Activated naive CD8-positive, alpha-beta T cell treated with anti-CD3 and anti-CD28 coated beads, Interleukin-2, amount 10 ng/mL, durations not matched to agents 7 days and 5 days (primary cell): ENCODE results near the gene KRTAP10-1. TPM values are rescaled to one million over a fixed set of nuclear protein-coding genes. Genes with fewer than 3 reads are reported as not detected.
A peak's percentile ranks its signal among the peaks of the same experiment; 100 is the strongest.

Experiments used
- ATAC-seq: fragments of 150-1000 bp; cut with Tn5 transposase; one replicate; pipeline ENCODE4 v1.10.0; 2021; ENCODE audit warnings: low read depth, moderate library complexity
- POLR2A ChIA-PET: fragments of 350-600 bp; sonication (Branson Sonifier 250); formaldehyde crosslinking; loops from one replicate; lab custom pipeline; 2021; ENCODE audit warnings: antibody characterized with exemption; lab: Charles Lee
- DNase-seq: peaks from one replicate; pipeline ENCODE4 v3.0.0; 2021
- H3K27ac Mint-ChIP-seq: one replicate; pipeline ENCODE4 v1.8.0; 2022; ENCODE audit warnings: mild to moderate bottlenecking, mixed read lengths
- H3K27me3 Mint-ChIP-seq: one replicate; pipeline ENCODE4 v1.8.0; 2022; ENCODE audit warnings: mild to moderate bottlenecking, moderate library complexity, mixed read lengths
- H3K36me3 Mint-ChIP-seq: one replicate; pipeline ENCODE4 v1.8.0; 2021; ENCODE audit warnings: mild to moderate bottlenecking, mixed read lengths
- H3K4me1 Mint-ChIP-seq: one replicate; pipeline ENCODE4 v1.8.0; 2021; ENCODE audit warnings: mixed read lengths
- H3K4me3 Mint-ChIP-seq: one replicate; pipeline ENCODE4 v1.8.0; 2022; ENCODE audit warnings: mild to moderate bottlenecking, moderate library complexity, mixed read lengths
- H3K9me3 Mint-ChIP-seq: one replicate; pipeline ENCODE4 v1.8.0; 2021; ENCODE audit warnings: mixed read lengths
- total RNA-seq, 2 experiments: library from RNA; stranded (reverse); gene quantifications; one replicate each; pipeline ENCODE4 v1.2.3, GENCODE V29; 2021

The KRTAP10-1 gene
- total RNA-seq, 2 experiments from 2014 or later = not detected

DNA sequence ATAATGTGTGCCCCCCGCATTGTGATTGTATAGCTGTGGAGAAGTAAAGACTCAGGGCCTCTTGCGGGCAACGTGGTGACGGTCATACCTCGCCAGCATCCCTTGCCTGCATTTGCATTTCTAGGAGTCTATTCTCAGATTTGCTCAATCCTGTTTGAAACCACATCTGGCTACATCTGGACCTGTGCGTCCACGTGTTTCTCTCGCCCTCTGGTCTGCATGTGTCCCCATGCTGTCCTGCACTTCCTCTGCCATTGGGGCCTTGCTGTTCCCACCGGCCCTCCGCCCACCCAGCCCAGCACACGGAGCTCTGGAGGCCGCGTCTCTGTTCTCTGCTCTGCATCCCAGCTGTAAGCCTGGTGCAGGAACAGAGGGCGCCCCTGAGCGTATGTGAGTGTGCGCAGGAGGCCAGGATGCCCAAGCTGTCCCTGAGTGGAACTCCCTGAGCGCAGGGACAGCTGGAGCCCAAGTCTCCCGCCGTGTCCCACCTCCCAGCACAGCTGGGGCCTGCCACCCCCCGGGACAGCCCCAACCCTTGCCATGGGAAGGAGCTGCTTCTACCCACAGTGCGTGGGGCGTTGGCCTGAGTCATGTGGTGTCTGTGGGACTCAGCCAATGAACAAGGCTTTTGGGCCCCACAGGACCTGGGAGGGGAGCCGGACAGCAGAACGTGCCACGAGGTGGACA is 9.7 kb upstream of the KRTAP10-1 start:
- DNase-seq = no peak
- H3K36me3 Mint-ChIP-seq = peaks cover 17% of the 10 kb centered on the region
- peaks cover 5% of the 10 kb centered on the region for H3K27me3 Mint-ChIP-seq
- H3K4me1 Mint-ChIP-seq = peaks cover 15% of the 10 kb centered on the region
- POLR2A ChIA-PET = no interaction called here
- H3K27ac Mint-ChIP-seq = no peak overlapping the region
- H3K9me3 Mint-ChIP-seq = peaks cover 22% of the 10 kb centered on the region
- ATAC-seq = no peak
- no peak overlapping the region for H3K4me3 Mint-ChIP-seq

DNA sequence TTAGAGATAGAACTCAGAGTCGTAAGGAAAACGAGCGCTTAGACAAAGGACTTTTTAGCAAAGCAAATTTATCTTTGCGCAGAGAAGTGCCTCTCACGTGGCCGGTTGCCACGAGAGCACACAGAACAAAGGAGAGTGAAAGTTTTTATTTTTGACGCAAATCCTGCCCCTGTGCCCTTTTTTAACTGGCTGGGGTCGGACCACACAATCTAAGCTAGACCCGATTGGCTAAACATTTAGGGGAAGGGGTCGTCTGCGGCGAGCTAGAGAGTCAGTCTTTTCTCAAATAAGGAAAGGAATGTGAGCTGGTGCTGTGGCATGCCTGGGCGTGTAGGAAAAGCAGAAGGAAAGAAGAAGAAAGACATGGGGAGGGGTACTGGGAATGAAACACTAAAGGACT is 8.9 kb upstream of the KRTAP10-1 start:
- Mint-ChIP-seq H3K4me1 (peaks cover 15% of the 10 kb centered on the region), H3K9me3 (peaks cover 24% of the 10 kb centered on the region), H3K27ac (peak overlapping the region; percentile 53), H3K36me3 (peaks cover 17% of the 10 kb centered on the region), H3K27me3 (peaks cover 5% of the 10 kb centered on the region), H3K4me3 (no peak overlapping the region)
- ATAC-seq (no peak), DNase-seq (no peak)
- POLR2A ChIA-PET = no interaction called here

GRCh38 chr21:44548381-44548780 is 8.4 kb upstream of the KRTAP10-1 start:
- no peak overlapping the region for H3K4me3 Mint-ChIP-seq

GRCh38 chr21:44547656-44548331 is 7.8 kb upstream of the KRTAP10-1 start:
- Mint-ChIP-seq H3K4me1 (peaks cover 15% of the 10 kb centered on the region), H3K27me3 (no peaks in the 10 kb centered on the region), H3K4me3 (peak overlapping the region; percentile 64), H3K36me3 (peaks cover 17% of the 10 kb centered on the region), H3K27ac (peak overlapping the region; percentile 80), H3K9me3 (peaks cover 21% of the 10 kb centered on the region)
- DNase-seq = peak; percentile 47
- POLR2A ChIA-PET = interaction anchor here (0.9 to 1.4 kb wide), 3 partner anchors 71 to 110 kb away, joined by 3 to 6 read pairs (median 5); partner anchors contain the start of gene KRTAP12-3
- peak; percentile 89 for ATAC-seq

More at GRCh38 chr21:44548381-44548780, 8.4 kb upstream of the KRTAP10-1 start:
- Mint-ChIP-seq H3K27me3 (peaks cover 5% of the 10 kb centered on the region), H3K4me1 (peaks cover 15% of the 10 kb centered on the region), H3K36me3 (peaks cover 17% of the 10 kb centered on the region), H3K27ac (no peak overlapping the region), H3K9me3 (peaks cover 24% of the 10 kb centered on the region)
- no peak for ATAC-seq
- POLR2A ChIA-PET = interaction anchor here (0.9 to 1.4 kb wide), 2 partner anchors 71 to 80 kb away, joined by 3 to 5 read pairs; no protein-coding TSS in a partner anchor
- DNase-seq = no peak

GRCh38 chr21:44544566-44544965 is 4.6 kb upstream of the KRTAP10-1 start:
- Mint-ChIP-seq H3K4me3 (no peak overlapping the region), H3K36me3 (peaks cover 17% of the 10 kb centered on the region), H3K9me3 (peaks cover 24% of the 10 kb centered on the region), H3K27ac (no peak overlapping the region), H3K27me3 (no peaks in the 10 kb centered on the region), H3K4me1 (peaks cover 15% of the 10 kb centered on the region)
- POLR2A ChIA-PET = no interaction called here
- no peak for DNase-seq
- ATAC-seq = no peak

GRCh38 chr21:44542716-44543115 is 2.7 kb upstream of the KRTAP10-1 start:
- Mint-ChIP-seq H3K4me3 (no peak overlapping the region), H3K4me1 (peaks cover 6% of the 10 kb centered on the region), H3K9me3 (peaks cover 20% of the 10 kb centered on the region), H3K36me3 (peaks cover 13% of the 10 kb centered on the region), H3K27me3 (no peaks in the 10 kb centered on the region), H3K27ac (no peak overlapping the region)
- ATAC-seq (no peak), DNase-seq (no peak)
- POLR2A ChIA-PET = no interaction called here

DNA sequence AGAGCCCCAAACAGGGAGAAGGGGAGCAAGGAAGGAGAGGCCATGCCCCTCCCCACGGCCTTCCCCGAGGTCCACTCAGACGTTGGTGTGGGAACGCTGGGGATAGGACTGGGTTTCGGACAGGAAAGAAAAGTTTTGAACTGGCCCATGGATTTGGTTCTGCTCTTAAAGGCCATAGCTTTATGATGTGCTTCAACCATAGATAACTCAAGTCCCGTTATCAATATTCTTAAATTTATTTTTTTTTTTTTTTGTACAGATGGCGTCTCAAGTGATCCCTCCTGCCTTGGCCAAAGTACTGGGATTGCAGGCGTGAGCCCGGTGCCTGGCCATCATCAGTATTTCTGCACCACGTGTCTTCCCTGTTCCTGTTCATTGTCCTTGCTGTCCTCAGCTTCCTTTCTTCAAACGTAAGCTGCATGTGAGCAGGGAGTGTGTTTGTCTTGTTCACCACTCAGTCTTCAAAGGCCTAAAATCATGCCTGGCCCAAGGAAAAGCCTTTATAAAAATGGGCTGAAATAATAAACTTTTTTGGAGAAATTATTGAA is 820 bp upstream of the KRTAP10-1 start:
- POLR2A ChIA-PET = no interaction called here
- no peak for ATAC-seq

GRCh38 chr21:44539046-44539445 is 949 bp downstream of the KRTAP10-1 start:
- no peaks in the 10 kb centered on the region for H3K36me3 Mint-ChIP-seq
- no peak overlapping the region for H3K4me3 Mint-ChIP-seq
- POLR2A ChIA-PET = no interaction called here
- H3K4me1 Mint-ChIP-seq = no peaks in the 10 kb centered on the region
- ATAC-seq (no peak), DNase-seq (no peak)
- peaks cover 3% of the 10 kb centered on the region for H3K9me3 Mint-ChIP-seq
- H3K27me3 Mint-ChIP-seq = peaks cover 4% of the 10 kb centered on the region
- H3K27ac Mint-ChIP-seq = no peak overlapping the region

More for the DNA sequence above, 820 bp upstream of the KRTAP10-1 start:
- Mint-ChIP-seq H3K36me3 (no peaks in the 10 kb centered on the region), H3K9me3 (peaks cover 6% of the 10 kb centered on the region), H3K4me3 (no peak overlapping the region), H3K27ac (no peak overlapping the region), H3K4me1 (no peaks in the 10 kb centered on the region), H3K27me3 (peaks cover 2% of the 10 kb centered on the region)
- no peak for DNase-seq

DNA sequence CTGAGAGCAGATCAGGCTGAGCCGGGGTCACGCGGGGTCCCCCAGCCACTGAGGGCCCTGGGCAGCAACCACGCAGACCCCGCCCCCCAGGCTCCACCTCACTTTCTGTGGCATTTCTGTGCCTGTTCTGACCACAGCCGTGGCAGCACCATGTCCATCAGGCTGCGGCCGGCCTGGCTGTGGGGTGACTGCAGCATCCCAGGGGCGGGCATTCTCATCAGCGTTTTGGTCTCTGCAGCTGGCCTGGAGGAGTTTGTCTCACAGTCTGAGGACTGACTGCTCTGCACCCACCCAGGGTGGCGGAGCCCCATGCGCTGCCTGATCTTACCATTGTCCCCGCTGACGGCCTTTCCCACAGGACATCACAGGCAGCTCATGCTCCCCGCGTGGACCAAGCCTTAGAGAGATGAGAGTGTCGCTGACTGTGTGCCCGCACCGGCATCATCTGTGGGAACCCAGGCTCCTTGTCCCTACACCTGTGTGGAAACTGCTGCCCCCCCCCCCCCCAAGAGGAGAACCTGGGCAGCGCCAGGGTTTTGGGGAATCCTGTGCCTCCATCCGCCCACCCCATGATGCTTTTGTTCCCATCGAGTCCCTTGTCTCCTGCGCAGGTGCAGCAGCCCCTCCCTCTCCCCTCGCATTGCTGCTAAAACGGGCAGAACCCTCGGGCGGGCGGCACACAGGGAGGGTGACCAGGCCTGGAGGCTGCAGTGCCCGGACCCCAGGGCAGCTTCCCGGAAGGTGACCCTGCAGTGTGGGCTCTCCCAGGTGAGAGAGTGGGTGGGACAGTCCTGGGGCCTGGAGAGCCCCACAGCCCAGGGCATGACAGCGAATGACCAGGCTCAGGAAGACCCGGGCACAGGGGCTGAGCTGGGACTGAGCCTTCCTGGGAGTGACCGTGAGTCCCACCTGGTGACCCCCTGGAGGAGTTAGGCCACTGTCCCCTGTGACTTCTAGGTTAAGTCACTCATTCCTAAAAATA is 1.8 kb downstream of the KRTAP10-1 start:
- POLR2A ChIA-PET = no interaction called here
- Mint-ChIP-seq H3K27ac (no peak overlapping the region), H3K27me3 (peaks cover 4% of the 10 kb centered on the region), H3K36me3 (no peaks in the 10 kb centered on the region), H3K9me3 (peaks cover 3% of the 10 kb centered on the region), H3K4me1 (no peaks in the 10 kb centered on the region), H3K4me3 (no peak overlapping the region)
- DNase-seq (no peak), ATAC-seq (no peak)

DNA sequence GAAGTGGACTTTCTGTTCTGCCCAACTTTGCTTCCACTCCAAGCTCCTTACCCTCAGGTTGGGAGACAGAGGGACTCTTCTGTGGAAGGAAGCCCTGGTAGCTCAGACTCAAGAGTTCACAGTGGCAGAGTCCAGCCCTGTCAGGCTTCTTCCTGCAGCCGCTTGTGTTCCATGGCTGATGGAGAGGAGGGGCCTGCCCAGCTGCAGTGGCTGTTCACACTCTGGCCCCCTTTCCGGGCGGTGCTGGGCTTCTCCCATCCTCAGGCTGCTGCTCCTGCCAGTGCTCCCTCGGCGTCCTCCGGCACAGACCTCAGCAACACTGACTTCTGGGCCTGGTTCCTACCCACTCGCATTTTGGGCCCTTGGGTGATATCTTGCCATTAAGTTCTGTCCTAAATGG is 4.0 kb downstream of the KRTAP10-1 start:
- POLR2A ChIA-PET = interaction anchor here (0.6 kb wide), 1 partner anchor 193 kb away, joined by 4 read pairs; no protein-coding TSS in a partner anchor

GRCh38 chr21:44534688-44535087 is 5.3 kb downstream of the KRTAP10-1 start:
- peaks cover 6% of the 10 kb centered on the region for H3K27me3 Mint-ChIP-seq
- POLR2A ChIA-PET = no interaction called here
- H3K4me3 Mint-ChIP-seq = no peak overlapping the region
- no peaks in the 10 kb centered on the region for H3K9me3 Mint-ChIP-seq
- ATAC-seq (no peak), DNase-seq (no peak)
- no peak overlapping the region for H3K27ac Mint-ChIP-seq
- no peaks in the 10 kb centered on the region for H3K4me1 Mint-ChIP-seq
- no peaks in the 10 kb centered on the region for H3K36me3 Mint-ChIP-seq

More for the DNA sequence above, 4.0 kb downstream of the KRTAP10-1 start:
- Mint-ChIP-seq H3K4me1 (no peaks in the 10 kb centered on the region), H3K27me3 (peaks cover 6% of the 10 kb centered on the region), H3K36me3 (no peaks in the 10 kb centered on the region), H3K4me3 (no peak overlapping the region), H3K27ac (no peak overlapping the region), H3K9me3 (peaks cover under 1% of the 10 kb centered on the region)
- DNase-seq (no peak), ATAC-seq (no peak)

DNA sequence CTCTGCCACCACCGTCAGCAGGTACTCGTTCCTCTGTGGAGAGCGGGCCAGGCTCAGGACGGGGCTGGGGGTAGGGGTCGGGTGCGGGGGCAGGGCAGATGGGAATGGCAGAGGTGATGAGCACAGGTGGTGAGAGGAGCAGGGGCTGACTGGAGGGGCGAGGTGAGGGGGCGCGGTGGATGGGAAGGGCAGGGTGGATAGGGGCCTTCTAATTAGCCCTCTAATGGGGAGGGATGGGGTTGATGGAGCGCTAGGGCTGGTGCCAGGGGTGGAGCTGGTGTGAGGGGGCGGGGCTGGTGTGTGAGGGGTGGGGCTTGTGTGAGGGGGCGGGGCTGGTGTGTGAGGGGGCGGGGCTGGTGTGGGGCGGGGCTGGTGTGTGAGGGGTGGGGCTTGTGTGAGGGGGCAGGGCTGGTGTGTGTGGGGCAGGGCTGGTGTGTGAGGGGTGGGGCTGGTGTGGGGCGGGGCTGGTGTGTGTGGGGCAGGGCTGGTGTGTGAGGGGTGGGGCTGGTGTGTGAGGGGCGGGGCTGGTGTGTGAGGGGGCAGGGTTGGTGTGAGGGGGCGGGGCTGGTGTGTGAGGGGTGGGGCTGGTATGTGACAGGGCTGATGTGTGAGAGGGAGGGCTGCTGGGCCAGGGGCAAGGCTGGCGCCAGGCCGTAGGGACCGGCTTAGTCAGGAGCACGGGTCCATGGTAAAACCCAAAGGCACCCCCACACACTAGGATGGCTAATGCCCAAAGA is 5.9 kb downstream of the KRTAP10-1 start:
- H3K36me3 Mint-ChIP-seq = no peaks in the 10 kb centered on the region
- H3K27me3 Mint-ChIP-seq = peaks cover 6% of the 10 kb centered on the region
- ATAC-seq (no peak), DNase-seq (no peak)
- no peaks in the 10 kb centered on the region for H3K4me1 Mint-ChIP-seq
- POLR2A ChIA-PET = no interaction called here
- H3K9me3 Mint-ChIP-seq = no peaks in the 10 kb centered on the region
- no peak overlapping the region for H3K27ac Mint-ChIP-seq
- H3K4me3 Mint-ChIP-seq = no peak overlapping the region
